Lower lobe of right lung (tissue), 2 donors: ENCODE results near the gene WIPF2. TPM values are rescaled to one million over a fixed set of nuclear protein-coding genes. Genes with fewer than 3 reads are reported as not detected.

Source experiments
- ATAC-seq, 2 donors: fragments of 200-7000 bp; cut with Tn5 transposase; one replicate each; pipeline ENCODE4 v1.9.1; 2020 to 2022; ENCODE audit warnings: mild to moderate bottlenecking in 2 of 2, moderate library complexity in 2 of 2
- DNase-seq: peaks from one replicate; pipeline ENCODE4 v3.0.0-alpha.2; 2020
- H3K27ac ChIP-seq: fragments of 200-600 bp; one replicate; pipeline ENCODE4 v1.8.0; 2022
- H3K27me3 ChIP-seq: fragments of 200-600 bp; one replicate; pipeline ENCODE4 v1.8.0; 2022; ENCODE audit warnings: low read depth
- H3K36me3 ChIP-seq: fragments of 200-600 bp; one replicate; pipeline ENCODE4 v1.8.0; 2022; ENCODE audit warnings: mild to moderate bottlenecking
- H3K4me1 ChIP-seq: fragments of 200-600 bp; one replicate; pipeline ENCODE4 v1.8.0; 2022
- H3K4me3 ChIP-seq: fragments of 200-600 bp; one replicate; pipeline ENCODE4 v1.8.0; 2022; ENCODE audit warnings: mild to moderate bottlenecking
- H3K9me3 ChIP-seq: fragments of 200-600 bp; one replicate; pipeline ENCODE4 v1.8.0; 2022
- intact Hi-C: fragments of 100-400 bp; cut with DNase I; formaldehyde crosslinking; loops from one replicate; pipeline ENCODE4 v1.11.0; 2022
- total RNA-seq: library from RNA; stranded (reverse); fragmentation: NEBNext Ultra II Directional; extraction: Animal tissue kit (Norgen Biotek cat#: 25700); gene quantifications from one replicate; pipeline ENCODE4 v1.2.1, GENCODE V29; 2021
- TF ChIP-seq, protein P1 (sequence below): fragments of 200-600 bp; IDR thresholded peaks from one replicate; pipeline ENCODE4 v1.8.0; 2022; ENCODE audit warnings: antibody characterized with exemption, mild to moderate bottlenecking
- donor health status: DM: no; HTN: yes; CAD: no; lungs with severe emphysema.

Gene WIPF2
- total RNA-seq, 1 donor from 2014 or later = 42.4 TPM

DNA sequence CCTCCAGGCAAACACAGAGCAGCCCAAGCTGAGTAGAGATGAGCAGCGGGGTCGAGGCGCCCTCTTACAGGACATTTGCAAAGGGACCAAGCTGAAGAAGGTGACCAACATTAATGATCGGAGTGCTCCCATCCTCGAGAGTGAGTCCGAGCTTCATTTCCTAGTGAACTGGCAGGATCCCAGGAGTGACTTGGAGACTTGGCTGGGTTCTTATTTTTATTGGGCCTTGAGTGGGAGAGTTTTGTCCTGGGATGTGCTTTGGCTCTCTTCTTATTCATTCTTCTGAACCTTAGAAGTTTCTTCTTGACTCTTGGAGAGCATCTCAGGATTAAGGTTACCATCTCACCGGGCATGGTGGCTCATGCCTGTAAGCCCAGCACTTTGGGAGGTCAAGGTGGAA is 41.4 kb downstream of the WIPF2 start:
- no peaks in the 10 kb centered on the region for H3K9me3 ChIP-seq
- H3K4me1 ChIP-seq = no peaks in the 10 kb centered on the region
- no peak overlapping the region for H3K27ac ChIP-seq
- no peak for DNase-seq
- H3K27me3 ChIP-seq = no peaks in the 10 kb centered on the region
- TF ChIP-seq, protein P1, sequence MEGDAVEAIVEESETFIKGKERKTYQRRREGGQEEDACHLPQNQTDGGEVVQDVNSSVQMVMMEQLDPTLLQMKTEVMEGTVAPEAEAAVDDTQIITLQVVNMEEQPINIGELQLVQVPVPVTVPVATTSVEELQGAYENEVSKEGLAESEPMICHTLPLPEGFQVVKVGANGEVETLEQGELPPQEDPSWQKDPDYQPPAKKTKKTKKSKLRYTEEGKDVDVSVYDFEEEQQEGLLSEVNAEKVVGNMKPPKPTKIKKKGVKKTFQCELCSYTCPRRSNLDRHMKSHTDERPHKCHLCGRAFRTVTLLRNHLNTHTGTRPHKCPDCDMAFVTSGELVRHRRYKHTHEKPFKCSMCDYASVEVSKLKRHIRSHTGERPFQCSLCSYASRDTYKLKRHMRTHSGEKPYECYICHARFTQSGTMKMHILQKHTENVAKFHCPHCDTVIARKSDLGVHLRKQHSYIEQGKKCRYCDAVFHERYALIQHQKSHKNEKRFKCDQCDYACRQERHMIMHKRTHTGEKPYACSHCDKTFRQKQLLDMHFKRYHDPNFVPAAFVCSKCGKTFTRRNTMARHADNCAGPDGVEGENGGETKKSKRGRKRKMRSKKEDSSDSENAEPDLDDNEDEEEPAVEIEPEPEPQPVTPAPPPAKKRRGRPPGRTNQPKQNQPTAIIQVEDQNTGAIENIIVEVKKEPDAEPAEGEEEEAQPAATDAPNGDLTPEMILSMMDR = no peak
- intact Hi-C loops = no loop called here
- peaks cover 92% of the 10 kb centered on the region for H3K36me3 ChIP-seq
- H3K4me3 ChIP-seq = no peak overlapping the region
- ATAC-seq = no peak

GRCh38 chr17:40264458-40265185 is 45.5 kb downstream of the WIPF2 start:
- ATAC-seq = peak in 1 of 2 donors; percentile 16
- Histone ChIP-seq H3K4me1 (no peaks in the 10 kb centered on the region), H3K27me3 (no peaks in the 10 kb centered on the region), H3K36me3 (peaks cover 98% of the 10 kb centered on the region), H3K27ac (no peak overlapping the region), H3K9me3 (no peaks in the 10 kb centered on the region), H3K4me3 (no peak overlapping the region)
- intact Hi-C loops = no loop called here
- TF ChIP-seq, protein P1 = no peak
- no peak for DNase-seq

GRCh38 chr17:40265337-40265736 is 46.2 kb downstream of the WIPF2 start:
- TF ChIP-seq, protein P1 = no peak
- no peaks in the 10 kb centered on the region for H3K9me3 ChIP-seq
- H3K4me3 ChIP-seq = no peak overlapping the region
- H3K27me3 ChIP-seq = no peaks in the 10 kb centered on the region
- intact Hi-C loops = no loop called here
- peaks cover 96% of the 10 kb centered on the region for H3K36me3 ChIP-seq
- ATAC-seq (no peak), DNase-seq (no peak)
- H3K27ac ChIP-seq = no peak overlapping the region
- no peaks in the 10 kb centered on the region for H3K4me1 ChIP-seq

- Histone ChIP-seq H3K9me3 (no peaks in the 10 kb centered on the region), H3K4me3 (no peak overlapping the region), H3K4me1 (no peaks in the 10 kb centered on the region), H3K27ac (no peak overlapping the region), H3K27me3 (no peaks in the 10 kb centered on the region), H3K36me3 (peaks cover 96% of the 10 kb centered on the region)
- ATAC-seq (no peak), DNase-seq (no peak)
- TF ChIP-seq, protein P1 = no peak
- intact Hi-C loops = no loop called here
These were observed 47.8 kb downstream of the WIPF2 start for GRCh38 chr17:40266882-40267281.

DNA sequence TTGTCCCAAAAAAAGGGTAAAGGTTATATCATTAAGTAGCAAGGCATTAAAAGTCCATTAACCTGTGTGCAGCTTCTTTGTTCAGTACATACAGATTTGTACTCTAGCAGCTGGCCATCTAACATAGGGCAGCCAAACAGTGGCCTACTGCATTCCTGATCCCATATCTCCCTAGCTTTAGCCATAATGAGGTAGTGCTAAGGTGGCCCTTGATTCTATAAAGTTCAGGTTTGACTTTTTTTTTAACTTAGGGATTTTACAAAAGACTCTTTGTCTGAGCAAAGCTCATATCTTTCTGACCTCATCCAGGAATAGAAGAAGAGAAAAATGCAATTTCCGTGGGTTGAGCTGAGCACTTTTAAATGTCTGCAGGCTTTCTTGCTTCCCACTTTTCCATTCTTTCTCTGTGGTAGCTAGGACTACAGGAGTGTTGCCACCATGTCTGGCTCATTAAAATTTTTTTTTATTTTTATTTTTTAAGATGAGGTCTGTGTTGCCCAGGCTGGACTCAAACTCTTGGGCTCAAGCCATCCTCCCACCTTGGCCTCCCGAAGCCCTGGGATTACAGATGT is 49.1 kb downstream of the WIPF2 start:
- ATAC-seq (no peak), DNase-seq (no peak)
- Histone ChIP-seq H3K27ac (no peak overlapping the region), H3K9me3 (no peaks in the 10 kb centered on the region), H3K4me3 (no peak overlapping the region), H3K36me3 (peaks cover 96% of the 10 kb centered on the region), H3K4me1 (no peaks in the 10 kb centered on the region), H3K27me3 (no peaks in the 10 kb centered on the region)
- TF ChIP-seq, protein P1 = no peak
- intact Hi-C loops = no loop called here
